ELF-1 (cell line): ENCODE measurements around the gene CALML3.

Experiments used
- DNase-seq: peaks from one replicate; pipeline ENCODE4 v3.0.0-alpha.2; 2016; ENCODE audit warnings: low read depth, low spot score

The CALML3 gene

GRCh38 chr10:5525561-5526341, 990 bp downstream of the CALML3 start:
- no peak for DNase-seq

- DNase-seq = no peak
These were observed 2.0 kb downstream of the CALML3 start for GRCh38 chr10:5526691-5527331.

GRCh38 chr10:5527332-5528200, 2.8 kb downstream of the CALML3 start:
- no peak for DNase-seq

- no peak for DNase-seq
These were observed 4.4 kb downstream of the CALML3 start for GRCh38 chr10:5528989-5529701.

- no peak for DNase-seq
These were observed 5.1 kb downstream of the CALML3 start for GRCh38 chr10:5529702-5530411.

GRCh38 chr10:5530412-5530806, 5.6 kb downstream of the CALML3 start:
- no peak for DNase-seq

GRCh38 chr10:5530846-5531557, 6.2 kb downstream of the CALML3 start:
- no peak for DNase-seq

- DNase-seq = no peak
These were observed 7.0 kb downstream of the CALML3 start for GRCh38 chr10:5531558-5532306.

- DNase-seq = no peak
These were observed 7.5 kb downstream of the CALML3 start for GRCh38 chr10:5532307-5532605.

- DNase-seq = no peak
These were observed 7.9 kb downstream of the CALML3 start for GRCh38 chr10:5532618-5533097.

- no peak for DNase-seq
These were observed 8.5 kb downstream of the CALML3 start for GRCh38 chr10:5533098-5533731.

- DNase-seq = no peak
These were observed 9.5 kb downstream of the CALML3 start for GRCh38 chr10:5534051-5534821.

GRCh38 chr10:5534880-5535856, 10.4 kb downstream of the CALML3 start:
- no peak for DNase-seq

- no peak for DNase-seq
These were observed 11.8 kb downstream of the CALML3 start for GRCh38 chr10:5536486-5537081.

GRCh38 chr10:5537684-5538083, 12.9 kb downstream of the CALML3 start:
- DNase-seq = no peak

GRCh38 chr10:5538446-5538845, 13.7 kb downstream of the CALML3 start:
- DNase-seq = peak; percentile 73
